ENCODE data around the gene LONRF3.
"Not testable (repeated sequence)": the region's sequence is repeated elsewhere in the genome, so short reads cannot be mapped to it uniquely, and the experiment has no call there.

LONRF3 gene

DNA sequence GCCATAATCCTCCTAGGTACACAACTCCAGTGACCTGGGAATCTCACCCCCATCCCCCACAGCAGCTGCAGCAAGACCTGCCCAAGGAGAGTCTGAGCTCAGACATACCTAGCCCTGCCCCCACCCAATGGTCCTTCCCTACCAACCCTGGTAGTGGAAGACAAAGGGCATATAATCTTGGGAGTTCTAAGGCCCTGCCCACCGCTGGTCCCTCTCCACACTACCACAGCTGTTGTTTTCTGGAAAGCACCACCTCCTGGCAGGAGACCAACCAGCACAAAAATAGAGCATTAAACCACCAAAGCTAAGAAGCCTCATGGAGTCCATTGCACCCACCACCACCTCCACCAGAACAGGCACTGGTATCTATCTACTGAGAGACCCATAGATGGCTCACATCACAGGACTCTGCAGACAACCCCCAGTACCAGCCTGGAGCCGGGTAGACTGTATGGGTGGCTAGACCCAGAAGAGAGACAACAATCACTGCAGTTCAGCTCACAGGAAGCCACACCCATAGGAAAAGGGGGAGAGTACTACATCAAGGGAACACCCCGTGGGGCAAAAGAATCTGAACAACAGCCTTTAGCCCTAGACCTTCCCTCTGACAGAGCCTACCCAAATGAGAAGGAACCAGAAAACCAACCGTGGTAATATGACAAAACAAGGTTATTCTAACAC is 18.2 kb downstream of the LONRF3 start:
- not testable (repeated sequence) for H3K36me3 ChIP-seq (ENCODE audit: control insufficient read depth in 1 of 2, insufficient read depth in 2 of 2, low read length in 2 of 2); H3K79me2 ChIP-seq (ENCODE audit: control insufficient read depth, insufficient read depth, low read length, poor library complexity); H3K18ac ChIP-seq (ENCODE audit: low read length); H3K9ac ChIP-seq (ENCODE audit: low read length); H3K4me1 ChIP-seq (ENCODE audit: control insufficient read depth in 1 of 2, insufficient read depth in 2 of 2, low read length in 2 of 2); H2AK5ac ChIP-seq (ENCODE audit: low read length); H4K8ac ChIP-seq (ENCODE audit: low read depth, low read length); DNase-seq; H3K4ac ChIP-seq (ENCODE audit: low read depth, low read length); H2BK12ac ChIP-seq (ENCODE audit: low read length); H3K14ac ChIP-seq (ENCODE audit: low read length); H3K27ac ChIP-seq (ENCODE audit: low read depth, low read length); H4K91ac ChIP-seq (ENCODE audit: low read depth, low read length); H3K4me3 ChIP-seq (ENCODE audit: low read depth, low read length); H2BK5ac ChIP-seq (ENCODE audit: low read depth, low read length, poor library complexity); H2AFZ ChIP-seq (ENCODE audit: insufficient read depth, low read length, poor library complexity); H4K12ac ChIP-seq (ENCODE audit: low read depth, low read length); H2BK120ac ChIP-seq (ENCODE audit: insufficient read depth, low read length, poor library complexity); H3K27me3 ChIP-seq (ENCODE audit: insufficient read depth, low read length); H3K4me2 ChIP-seq (ENCODE audit: low read length); H3K9me3 ChIP-seq (ENCODE audit: insufficient read depth, low read depth, low read length); H3K23ac ChIP-seq (ENCODE audit: low read length); H3K79me1 ChIP-seq (ENCODE audit: low read length)
- WGBS (ENCODE audit: extremely low coverage, insufficient coverage, insufficient read length), result no CpG with 5 or more reads among the region's 4 CpGs

DNA sequence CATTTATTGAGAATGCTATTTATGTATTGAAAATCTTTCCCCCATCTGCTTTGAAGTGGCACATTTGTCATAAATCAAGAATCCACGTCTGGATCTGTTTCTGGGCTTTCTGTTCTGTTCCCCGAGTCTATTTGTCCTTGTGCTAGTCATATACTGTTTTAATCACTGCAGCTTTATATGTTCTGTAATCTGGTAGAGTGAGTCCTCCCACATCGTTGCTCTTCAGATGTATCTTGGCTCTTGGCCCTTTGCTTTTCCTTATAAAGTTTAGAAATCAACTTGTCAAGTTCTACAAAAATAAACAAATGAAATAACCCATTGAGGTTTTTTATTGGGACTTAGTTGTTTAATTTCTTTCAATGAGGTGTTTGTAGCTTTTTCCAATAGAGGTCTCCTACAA is 29.0 kb downstream of the LONRF3 start:
- H3K4me1 ChIP-seq (ENCODE audit: control insufficient read depth in 1 of 2, insufficient read depth in 2 of 2, low read length in 2 of 2), result no peaks in the 10 kb centered on the region
- no peak overlapping the region for H3K27ac ChIP-seq (ENCODE audit: low read depth, low read length)
- no peaks in the 10 kb centered on the region for H3K9me3 ChIP-seq (ENCODE audit: insufficient read depth, low read depth, low read length)
- H3K27me3 ChIP-seq (ENCODE audit: insufficient read depth, low read length), result no peaks in the 10 kb centered on the region
- no peaks in the 10 kb centered on the region for H3K79me1 ChIP-seq (ENCODE audit: low read length)
- no peak overlapping the region for H3K4ac ChIP-seq (ENCODE audit: low read depth, low read length)
- no peak for DNase-seq
- H3K36me3 ChIP-seq (ENCODE audit: control insufficient read depth in 1 of 2, insufficient read depth in 2 of 2, low read length in 2 of 2), result no peaks in the 10 kb centered on the region
- H4K12ac ChIP-seq (ENCODE audit: low read depth, low read length), result no peak overlapping the region
- no peak overlapping the region for H4K91ac ChIP-seq (ENCODE audit: low read depth, low read length)
- WGBS (ENCODE audit: extremely low coverage, insufficient coverage, insufficient read length), result no CpG with 5 or more reads among the region's 3 CpGs
- H3K18ac ChIP-seq (ENCODE audit: low read length), result no peak overlapping the region
- no peak overlapping the region for H2BK5ac ChIP-seq (ENCODE audit: low read depth, low read length, poor library complexity)
- no peak overlapping the region for H3K9ac ChIP-seq (ENCODE audit: low read length)
- H2BK120ac ChIP-seq (ENCODE audit: insufficient read depth, low read length, poor library complexity), result no peak overlapping the region
- no peak overlapping the region for H2AK5ac ChIP-seq (ENCODE audit: low read length)
- H3K4me3 ChIP-seq (ENCODE audit: low read depth, low read length), result no peak overlapping the region
- H3K23ac ChIP-seq (ENCODE audit: low read length), result no peak overlapping the region
- H3K4me2 ChIP-seq (ENCODE audit: low read length), result no peak overlapping the region
- H2AFZ ChIP-seq (ENCODE audit: insufficient read depth, low read length, poor library complexity), result no peak overlapping the region
- no peak overlapping the region for H4K8ac ChIP-seq (ENCODE audit: low read depth, low read length)
- no peaks in the 10 kb centered on the region for H3K79me2 ChIP-seq (ENCODE audit: control insufficient read depth, insufficient read depth, low read length, poor library complexity)
- no peak overlapping the region for H2BK12ac ChIP-seq (ENCODE audit: low read length)
- H3K14ac ChIP-seq (ENCODE audit: low read length), result no peak overlapping the region

DNA sequence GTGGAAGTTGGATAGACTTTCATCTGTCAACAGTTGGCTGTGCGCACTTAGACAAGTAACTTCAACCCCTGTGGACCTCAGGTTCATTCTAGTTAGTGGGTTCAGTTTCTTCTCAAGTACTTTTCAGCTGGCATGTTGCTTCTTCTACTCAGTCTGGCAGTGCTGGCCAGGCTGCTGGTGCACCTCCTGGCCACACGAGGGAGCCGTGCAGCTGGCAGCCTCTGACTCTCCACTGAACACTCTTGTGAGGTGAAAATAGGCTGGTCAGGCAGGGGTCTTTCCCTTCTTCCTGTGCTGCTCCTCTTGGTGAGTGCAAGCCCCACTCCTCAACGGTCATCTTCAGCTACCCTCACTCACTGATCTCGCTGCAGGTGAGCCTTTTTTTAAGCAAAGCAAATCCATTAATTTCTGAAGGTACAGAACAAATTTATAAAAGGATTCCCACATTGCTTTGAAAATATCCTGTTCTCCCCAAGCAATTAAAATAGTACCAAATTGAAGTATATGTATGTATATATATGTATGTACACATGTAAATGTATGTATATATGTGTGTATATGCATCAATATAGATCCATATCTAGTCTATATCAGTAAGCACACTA is 30.6 kb downstream of the LONRF3 start:
- no peak overlapping the region for H3K9ac ChIP-seq (ENCODE audit: low read length)
- H3K27me3 ChIP-seq (ENCODE audit: insufficient read depth, low read length), result no peaks in the 10 kb centered on the region
- H2BK12ac ChIP-seq (ENCODE audit: low read length), result no peak overlapping the region
- no peak overlapping the region for H3K4ac ChIP-seq (ENCODE audit: low read depth, low read length)
- H3K27ac ChIP-seq (ENCODE audit: low read depth, low read length), result no peak overlapping the region
- no peak overlapping the region for H3K18ac ChIP-seq (ENCODE audit: low read length)
- no peak overlapping the region for H3K14ac ChIP-seq (ENCODE audit: low read length)
- H4K91ac ChIP-seq (ENCODE audit: low read depth, low read length), result no peak overlapping the region
- no peaks in the 10 kb centered on the region for H3K36me3 ChIP-seq (ENCODE audit: control insufficient read depth in 1 of 2, insufficient read depth in 2 of 2, low read length in 2 of 2)
- H3K79me2 ChIP-seq (ENCODE audit: control insufficient read depth, insufficient read depth, low read length, poor library complexity), result no peaks in the 10 kb centered on the region
- no peak overlapping the region for H2BK120ac ChIP-seq (ENCODE audit: insufficient read depth, low read length, poor library complexity)
- H4K8ac ChIP-seq (ENCODE audit: low read depth, low read length), result no peak overlapping the region
- H3K4me3 ChIP-seq (ENCODE audit: low read depth, low read length), result no peak overlapping the region
- H2AFZ ChIP-seq (ENCODE audit: insufficient read depth, low read length, poor library complexity), result no peak overlapping the region
- no CpG with 5 or more reads among the region's 5 CpGs for WGBS (ENCODE audit: extremely low coverage, insufficient coverage, insufficient read length)
- H4K12ac ChIP-seq (ENCODE audit: low read depth, low read length), result no peak overlapping the region
- no peak overlapping the region for H2AK5ac ChIP-seq (ENCODE audit: low read length)
- no peaks in the 10 kb centered on the region for H3K9me3 ChIP-seq (ENCODE audit: insufficient read depth, low read depth, low read length)
- peak; percentile 35 to 66 for DNase-seq
- H3K23ac ChIP-seq (ENCODE audit: low read length), result no peak overlapping the region
- H3K79me1 ChIP-seq (ENCODE audit: low read length), result no peaks in the 10 kb centered on the region
- H3K4me1 ChIP-seq (ENCODE audit: control insufficient read depth in 1 of 2, insufficient read depth in 2 of 2, low read length in 2 of 2), result no peaks in the 10 kb centered on the region
- no peak overlapping the region for H2BK5ac ChIP-seq (ENCODE audit: low read depth, low read length, poor library complexity)
- no peak overlapping the region for H3K4me2 ChIP-seq (ENCODE audit: low read length)

- Histone ChIP-seq H3K4me3 (ENCODE audit: low read depth, low read length) (no peak overlapping the region), H3K9me3 (ENCODE audit: insufficient read depth, low read depth, low read length) (no peaks in the 10 kb centered on the region), H3K4me1 (ENCODE audit: control insufficient read depth in 1 of 2, insufficient read depth in 2 of 2, low read length in 2 of 2) (no peaks in the 10 kb centered on the region), H2BK12ac (ENCODE audit: low read length) (no peak overlapping the region), H3K4me2 (ENCODE audit: low read length) (no peak overlapping the region), H3K27me3 (ENCODE audit: insufficient read depth, low read length) (no peaks in the 10 kb centered on the region), H3K27ac (ENCODE audit: low read depth, low read length) (no peak overlapping the region), H3K14ac (ENCODE audit: low read length) (no peak overlapping the region), H4K91ac (ENCODE audit: low read depth, low read length) (no peak overlapping the region), H3K9ac (ENCODE audit: low read length) (no peak overlapping the region), H3K79me1 (ENCODE audit: low read length) (no peaks in the 10 kb centered on the region), H3K4ac (ENCODE audit: low read depth, low read length) (no peak overlapping the region), H3K36me3 (ENCODE audit: control insufficient read depth in 1 of 2, insufficient read depth in 2 of 2, low read length in 2 of 2) (no peaks in the 10 kb centered on the region), H2AK5ac (ENCODE audit: low read length) (no peak overlapping the region), H3K79me2 (ENCODE audit: control insufficient read depth, insufficient read depth, low read length, poor library complexity) (no peaks in the 10 kb centered on the region), H3K23ac (ENCODE audit: low read length) (no peak overlapping the region), H3K18ac (ENCODE audit: low read length) (no peak overlapping the region), H4K12ac (ENCODE audit: low read depth, low read length) (no peak overlapping the region), H2AFZ (ENCODE audit: insufficient read depth, low read length, poor library complexity) (no peak overlapping the region), H4K8ac (ENCODE audit: low read depth, low read length) (no peak overlapping the region), H2BK5ac (ENCODE audit: low read depth, low read length, poor library complexity) (no peak overlapping the region), H2BK120ac (ENCODE audit: insufficient read depth, low read length, poor library complexity) (no peak overlapping the region)
- WGBS (ENCODE audit: extremely low coverage, insufficient coverage, insufficient read length), result no CpG with 5 or more reads among the region's 3 CpGs
- no peak for DNase-seq
These were observed 32.9 kb downstream of the LONRF3 start for GRCh38 chrX:119007189-119007770.

Measured in trophoblast cell (in vitro differentiated cells and primary cell).